WTC11 (cell line): ENCODE measurements around the gene TDP2. TPM values are rescaled to one million over a fixed set of nuclear protein-coding genes. Genes with fewer than 3 reads are reported as not detected.
A peak's percentile ranks its signal among the peaks of the same experiment; 100 is the strongest.

Experiments used
- AFF4 ChIP-seq: sonication (generic); formaldehyde crosslinking; IDR thresholded peaks from 2 replicates; pipeline ENCODE4 v1.8.1; 2023; ENCODE audit warnings: mild to moderate bottlenecking, missing genetic modification reagents, borderline replicate concordance
- ATF1 ChIP-seq: sonication (generic); formaldehyde crosslinking; IDR thresholded peaks from 2 replicates; pipeline ENCODE4 v1.8.1; 2023; ENCODE audit warnings: mild to moderate bottlenecking, moderate library complexity, missing genetic modification reagents
- CREM ChIP-seq: sonication (generic); formaldehyde crosslinking; IDR thresholded peaks from 2 replicates; pipeline ENCODE4 v1.8.1; 2022; ENCODE audit warnings: mild to moderate bottlenecking, missing genetic modification reagents, moderate library complexity
- CTCF ChIP-seq: fragments of 200-600 bp; IDR thresholded peaks from 2 replicates; pipeline ENCODE4 v1.8.0; 2022; ENCODE audit warnings: antibody characterized with exemption
- E2F1 ChIP-seq: sonication (generic); formaldehyde crosslinking; IDR thresholded peaks from 2 replicates; pipeline ENCODE4 v1.8.0; 2022; ENCODE audit warnings: mild to moderate bottlenecking, missing genetic modification reagents
- E2F4 ChIP-seq: sonication (generic); formaldehyde crosslinking; IDR thresholded peaks from 2 replicates; pipeline ENCODE4 v1.8.1; 2022; ENCODE audit warnings: low read depth, mild to moderate bottlenecking, moderate library complexity, missing genetic modification reagents, borderline replicate concordance
- ELF4 ChIP-seq: sonication (generic); formaldehyde crosslinking; IDR thresholded peaks from 2 replicates; pipeline ENCODE4 v1.8.1; 2022; ENCODE audit warnings: low read depth, mild to moderate bottlenecking, moderate library complexity, missing genetic modification reagents
- GRHL2 ChIP-seq: fragments of 250-450 bp; sonication (Bioruptor Pico); IDR thresholded peaks from 2 replicates; pipeline ENCODE4 v1.8.0; 2022; ENCODE audit warnings: mild to moderate bottlenecking, moderate library complexity; ENCODE audit not compliant: insufficient replicate concordance, severe bottlenecking
- IRF1 ChIP-seq: sonication (generic); formaldehyde crosslinking; IDR thresholded peaks from 2 replicates; pipeline ENCODE4 v1.8.0; 2023; ENCODE audit warnings: missing genetic modification reagents
- JUN ChIP-seq: sonication (generic); formaldehyde crosslinking; IDR thresholded peaks from 2 replicates; pipeline ENCODE4 v1.8.0; 2023; ENCODE audit warnings: mild to moderate bottlenecking, missing genetic modification reagents
- KAT7 ChIP-seq: sonication (generic); formaldehyde crosslinking; IDR thresholded peaks from 2 replicates; pipeline ENCODE4 v1.8.1; 2023; ENCODE audit warnings: missing genetic modification reagents, mild to moderate bottlenecking, borderline replicate concordance
- NFATC4 ChIP-seq: fragments of 250-450 bp; sonication (Bioruptor Pico); IDR thresholded peaks from 2 replicates; pipeline ENCODE4 v1.9.0; 2021; ENCODE audit warnings: mild to moderate bottlenecking
- RELA ChIP-seq: sonication (generic); formaldehyde crosslinking; IDR thresholded peaks from 2 replicates; pipeline ENCODE4 v1.8.1; 2022; ENCODE audit warnings: missing genetic modification reagents, mild to moderate bottlenecking, borderline replicate concordance
- SMAD3 ChIP-seq: sonication (generic); formaldehyde crosslinking; IDR thresholded peaks from 2 replicates; pipeline ENCODE4 v1.8.0; 2022; ENCODE audit warnings: missing genetic modification reagents, mild to moderate bottlenecking, borderline replicate concordance
- TEAD4 ChIP-seq: sonication (generic); formaldehyde crosslinking; IDR thresholded peaks from 2 replicates; pipeline ENCODE4 v1.8.0; 2022; ENCODE audit warnings: mild to moderate bottlenecking, missing genetic modification reagents
- ZBTB21 ChIP-seq: sonication (generic); formaldehyde crosslinking; IDR thresholded peaks from 2 replicates; pipeline ENCODE4 v1.8.1; 2023; ENCODE audit warnings: mild to moderate bottlenecking, missing genetic modification reagents, borderline replicate concordance
- ZNF138 ChIP-seq: sonication (generic); formaldehyde crosslinking; conservative IDR thresholded peaks from 2 replicates; pipeline ENCODE4 v1.8.1; 2022; ENCODE audit warnings: mild to moderate bottlenecking, moderate library complexity, missing genetic modification reagents
- ZNF232 ChIP-seq: sonication (generic); formaldehyde crosslinking; IDR thresholded peaks from 2 replicates; pipeline ENCODE4 v1.8.0; 2022; ENCODE audit warnings: mild to moderate bottlenecking, missing genetic modification reagents
- ZNF416 ChIP-seq: fragments of 250-450 bp; sonication (Bioruptor Pico); IDR thresholded peaks from 2 replicates; pipeline ENCODE4 v1.9.0; 2021; ENCODE audit warnings: mild to moderate bottlenecking, inconsistent platforms
- total RNA-seq: library from RNA; stranded (reverse); gene quantifications from 3 replicates; pipeline ENCODE4 v1.2.3, GENCODE V29; 2021
- TF ChIP-seq, protein P1 (sequence below): fragments of 250-450 bp; sonication (Bioruptor Pico); IDR thresholded peaks from 2 replicates; pipeline ENCODE4 v1.8.0; 2021; ENCODE audit warnings: mild to moderate bottlenecking
- TF ChIP-seq, protein P2 (sequence below): sonication (generic); formaldehyde crosslinking; IDR thresholded peaks from 2 replicates; pipeline ENCODE4 v1.8.1; 2023; ENCODE audit warnings: mild to moderate bottlenecking, missing genetic modification reagents

TDP2 gene
- total RNA-seq, 1 experiment from 2014 or later, result 49.1 TPM

DNA sequence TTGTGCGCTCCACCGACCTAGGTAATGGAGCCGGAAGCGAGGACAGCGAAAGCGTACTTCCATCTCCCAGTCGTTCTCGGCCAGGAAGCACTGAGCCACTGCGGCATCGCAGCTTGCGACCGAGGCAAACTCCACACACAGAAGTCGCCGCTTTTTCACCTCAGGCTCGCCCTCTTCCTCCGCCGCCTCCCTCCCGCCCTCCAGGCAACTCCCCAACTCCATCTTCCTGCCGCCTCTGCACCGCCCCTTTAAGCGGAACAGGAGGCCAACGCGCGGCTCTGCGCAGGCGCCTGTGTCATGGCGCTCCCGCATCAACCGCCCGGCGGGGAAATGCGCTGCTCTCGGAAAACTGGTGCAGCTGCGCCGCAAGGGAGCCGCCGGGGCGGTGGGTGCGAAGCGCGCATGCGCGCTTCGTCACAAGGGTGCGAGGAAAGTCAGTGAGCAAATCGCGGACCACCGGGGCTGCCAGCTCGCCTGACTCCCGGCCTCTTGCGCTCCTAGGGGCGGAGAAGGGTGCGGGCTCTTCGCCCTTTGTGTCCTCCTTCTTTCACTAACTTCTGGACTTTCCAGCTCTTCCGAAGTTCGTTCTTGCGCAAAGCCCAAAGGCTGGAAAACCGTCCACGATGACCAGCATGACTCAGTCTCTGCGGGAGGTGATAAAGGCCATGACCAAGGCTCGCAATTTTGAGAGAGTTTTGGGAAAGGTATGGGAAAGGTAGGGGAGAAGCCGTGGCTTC, at the start of gene TDP2, which contains the start of gene ACOT13 (continued):
- TF ChIP-seq, protein P1, sequence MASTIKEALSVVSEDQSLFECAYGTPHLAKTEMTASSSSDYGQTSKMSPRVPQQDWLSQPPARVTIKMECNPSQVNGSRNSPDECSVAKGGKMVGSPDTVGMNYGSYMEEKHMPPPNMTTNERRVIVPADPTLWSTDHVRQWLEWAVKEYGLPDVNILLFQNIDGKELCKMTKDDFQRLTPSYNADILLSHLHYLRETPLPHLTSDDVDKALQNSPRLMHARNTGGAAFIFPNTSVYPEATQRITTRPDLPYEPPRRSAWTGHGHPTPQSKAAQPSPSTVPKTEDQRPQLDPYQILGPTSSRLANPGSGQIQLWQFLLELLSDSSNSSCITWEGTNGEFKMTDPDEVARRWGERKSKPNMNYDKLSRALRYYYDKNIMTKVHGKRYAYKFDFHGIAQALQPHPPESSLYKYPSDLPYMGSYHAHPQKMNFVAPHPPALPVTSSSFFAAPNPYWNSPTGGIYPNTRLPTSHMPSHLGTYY, result 0 out of 2 replicates have a peak, but pooled peaks have one; percentile 67
- TF ChIP-seq, protein P2, sequence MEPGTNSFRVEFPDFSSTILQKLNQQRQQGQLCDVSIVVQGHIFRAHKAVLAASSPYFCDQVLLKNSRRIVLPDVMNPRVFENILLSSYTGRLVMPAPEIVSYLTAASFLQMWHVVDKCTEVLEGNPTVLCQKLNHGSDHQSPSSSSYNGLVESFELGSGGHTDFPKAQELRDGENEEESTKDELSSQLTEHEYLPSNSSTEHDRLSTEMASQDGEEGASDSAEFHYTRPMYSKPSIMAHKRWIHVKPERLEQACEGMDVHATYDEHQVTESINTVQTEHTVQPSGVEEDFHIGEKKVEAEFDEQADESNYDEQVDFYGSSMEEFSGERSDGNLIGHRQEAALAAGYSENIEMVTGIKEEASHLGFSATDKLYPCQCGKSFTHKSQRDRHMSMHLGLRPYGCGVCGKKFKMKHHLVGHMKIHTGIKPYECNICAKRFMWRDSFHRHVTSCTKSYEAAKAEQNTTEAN, result peak; percentile 79; the same call in 1 of the 2 replicates
- 0 out of 2 replicates have a peak, but pooled peaks have one; percentile 74 for TF ChIP-seq JUN
- TF ChIP-seq ZNF232 (CRISPR knock-in tag), result no peak
- TF ChIP-seq ATF1 (CRISPR knock-in tag), result 0 out of 2 replicates have a peak, but pooled peaks have one; percentile 1
- TF ChIP-seq E2F1 (CRISPR knock-in tag), result no peak
- TF ChIP-seq KAT7 (CRISPR knock-in tag), result peak; percentile 93; the same call in 1 of the 2 replicates
- no peak for TF ChIP-seq ZNF138
- no peak for TF ChIP-seq ZBTB21 (CRISPR knock-in tag)
- TF ChIP-seq AFF4, result no peak
- TF ChIP-seq GRHL2 (CRISPR knock-in tag), result no peak
- no peak for TF ChIP-seq SMAD3
- 0 out of 2 replicates have a peak, but pooled peaks have one; percentile 16 for TF ChIP-seq CTCF
- TF ChIP-seq CREM (CRISPR knock-in tag), result peak; percentile 84
- TF ChIP-seq RELA (CRISPR knock-in tag), result 0 out of 2 replicates have a peak, but pooled peaks have one; percentile 71
- TF ChIP-seq E2F4 (CRISPR knock-in tag), result no peak
- no peak for TF ChIP-seq NFATC4
- no peak; the same call in 1 of the 2 replicates for TF ChIP-seq ELF4
- no peak for TF ChIP-seq ZNF416
- peak; percentile 86; the same call in 1 of the 2 replicates for TF ChIP-seq IRF1 (CRISPR knock-in tag)
- no peak for TF ChIP-seq TEAD4
